ENCODE measurements around the gene ATP2B3.

ATP2B3 gene

DNA sequence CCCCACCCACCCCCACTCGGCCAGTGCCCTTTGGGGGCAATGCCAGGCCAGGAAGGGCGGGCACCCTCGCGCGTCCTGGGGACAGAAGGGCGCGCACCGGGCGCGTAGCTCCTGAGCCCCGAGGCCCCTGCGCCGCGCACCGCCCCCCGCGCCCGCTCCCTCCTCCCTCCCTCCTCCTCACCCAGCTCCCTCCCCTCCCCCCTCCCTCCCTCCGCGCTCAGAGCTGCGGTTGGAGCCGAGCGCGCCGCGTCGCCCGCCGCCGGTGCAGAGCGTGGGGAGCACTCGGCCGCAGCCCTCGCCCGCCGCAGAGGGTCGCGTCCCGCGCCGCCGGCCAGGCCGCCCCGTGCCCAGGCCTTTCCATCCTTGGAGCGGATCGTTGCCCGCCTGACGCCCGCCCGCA is at the start of gene ATP2B3:
Gene ATP2B3, plus strand, starts transcription at position 220 of the 400 bp plus-strand sequence. CDS start 18,606 bp downstream, outside the sequence.
- DNase-seq (ENCODE audit: low read depth, low spot score): no peak

DNA sequence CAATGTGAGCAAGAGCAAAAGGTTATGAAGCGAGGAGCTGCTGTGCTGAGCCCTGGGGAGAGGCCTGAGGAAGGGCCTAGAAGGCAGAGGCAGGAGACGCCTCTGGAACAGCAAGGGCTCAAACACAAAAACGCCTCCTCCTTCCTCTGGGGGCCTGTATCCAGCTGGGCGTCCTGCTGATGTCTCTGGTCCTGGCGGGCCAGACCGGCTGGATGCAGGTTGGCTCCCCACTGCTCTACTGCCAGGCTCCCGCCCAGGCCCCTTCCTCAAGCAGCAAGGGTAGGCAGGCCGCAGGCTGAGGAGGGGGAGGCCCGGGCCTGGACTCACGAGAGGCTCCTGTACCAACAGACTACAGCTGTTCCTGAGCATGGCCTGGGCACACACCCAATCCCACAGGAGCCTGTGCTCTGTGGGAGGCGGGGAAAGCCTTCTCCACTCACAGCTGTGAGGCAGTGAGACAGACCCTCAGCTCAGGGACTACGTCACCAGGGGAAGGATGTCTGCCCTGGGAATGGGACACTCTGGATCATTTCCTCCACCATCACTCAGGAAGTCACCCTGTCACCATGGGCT is 49.3 kb upstream of the ATP2B3 start:
- no peak for DNase-seq (ENCODE audit: low read depth, low spot score)

DNA sequence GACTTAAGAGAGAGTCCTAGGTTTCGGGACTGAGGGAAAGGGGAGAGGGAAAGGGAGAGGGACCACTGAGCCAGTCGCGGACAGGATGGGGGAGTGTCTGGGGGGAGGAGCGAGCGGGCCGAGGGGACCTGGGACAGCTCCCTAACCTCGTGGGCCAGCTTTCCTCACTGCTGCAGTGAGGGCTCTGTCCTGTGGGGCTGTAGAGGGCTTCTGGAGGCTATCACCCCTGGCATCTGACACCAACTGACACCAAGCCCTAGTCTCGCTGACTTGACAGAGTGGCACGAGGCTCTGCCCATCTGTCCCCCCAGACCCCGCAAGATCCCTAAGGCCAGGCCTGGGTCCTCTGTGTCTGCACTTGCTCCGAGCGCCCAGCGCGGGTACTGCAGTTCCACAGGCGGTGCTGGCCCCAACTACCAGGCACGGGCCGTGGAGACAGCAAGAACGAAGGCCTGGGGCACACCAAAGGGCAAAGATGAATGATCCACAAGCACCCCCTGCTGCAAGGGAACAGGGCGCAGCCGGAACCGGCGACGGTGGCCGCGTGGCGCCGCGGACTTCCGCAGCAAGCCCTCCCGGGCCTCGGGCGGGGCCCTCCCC is 47.5 kb upstream of the ATP2B3 start:
- DNase-seq (ENCODE audit: low read depth, low spot score): no peak

DNA sequence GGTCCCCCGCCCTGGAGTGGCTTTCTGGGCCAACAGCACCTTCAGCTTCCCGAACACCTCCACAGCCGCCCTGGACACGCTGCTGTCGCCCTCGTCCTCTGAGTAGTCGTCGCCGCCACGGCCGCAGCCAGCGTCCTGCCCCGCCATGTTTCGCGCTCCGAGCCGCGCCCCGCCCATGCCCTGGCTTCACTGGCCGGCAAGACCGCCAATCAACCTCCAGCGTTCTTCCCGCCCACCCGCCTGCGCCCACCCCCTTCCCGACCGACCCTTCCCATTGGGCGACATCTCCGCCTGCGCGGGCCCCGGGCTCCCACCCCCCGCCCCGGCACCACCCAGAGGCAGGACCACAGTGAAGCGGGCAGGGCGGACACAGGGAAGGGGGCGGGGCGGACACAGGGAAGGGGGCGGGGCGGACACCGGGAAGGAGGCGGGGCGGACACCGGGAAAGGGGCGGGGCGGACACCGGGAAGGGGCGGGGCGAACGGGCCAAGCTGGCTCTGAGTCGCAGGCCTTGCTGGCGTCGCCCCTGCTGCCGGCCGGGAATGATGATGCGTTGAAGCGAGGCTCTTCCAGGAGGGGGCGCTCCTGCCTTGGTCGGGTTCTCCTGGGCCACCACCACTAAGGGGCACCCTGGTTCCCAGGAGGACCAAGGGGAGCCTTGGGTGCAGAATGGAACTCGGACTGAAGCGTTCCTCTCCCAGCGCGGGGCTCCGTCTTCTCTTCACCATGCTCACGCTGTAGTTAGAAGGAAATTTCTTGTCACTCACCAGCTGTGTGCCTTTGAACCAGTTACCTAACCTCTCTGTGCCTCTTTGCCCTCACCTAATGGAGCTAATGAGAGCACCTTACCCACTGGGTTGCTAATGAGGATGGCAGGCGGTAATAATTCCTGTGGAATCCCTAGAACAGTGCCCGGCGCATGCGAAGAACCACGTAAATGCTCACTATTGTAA is 46.8 kb upstream of the ATP2B3 start, which contains the start of gene HAUS7:
Gene HAUS7, minus strand, starts transcription at position 166 of the 953 bp plus-strand sequence. Its CDS starts 19 bp downstream, at position 147.
- DNase-seq (ENCODE audit: low read depth, low spot score): peak; percentile 74

DNA sequence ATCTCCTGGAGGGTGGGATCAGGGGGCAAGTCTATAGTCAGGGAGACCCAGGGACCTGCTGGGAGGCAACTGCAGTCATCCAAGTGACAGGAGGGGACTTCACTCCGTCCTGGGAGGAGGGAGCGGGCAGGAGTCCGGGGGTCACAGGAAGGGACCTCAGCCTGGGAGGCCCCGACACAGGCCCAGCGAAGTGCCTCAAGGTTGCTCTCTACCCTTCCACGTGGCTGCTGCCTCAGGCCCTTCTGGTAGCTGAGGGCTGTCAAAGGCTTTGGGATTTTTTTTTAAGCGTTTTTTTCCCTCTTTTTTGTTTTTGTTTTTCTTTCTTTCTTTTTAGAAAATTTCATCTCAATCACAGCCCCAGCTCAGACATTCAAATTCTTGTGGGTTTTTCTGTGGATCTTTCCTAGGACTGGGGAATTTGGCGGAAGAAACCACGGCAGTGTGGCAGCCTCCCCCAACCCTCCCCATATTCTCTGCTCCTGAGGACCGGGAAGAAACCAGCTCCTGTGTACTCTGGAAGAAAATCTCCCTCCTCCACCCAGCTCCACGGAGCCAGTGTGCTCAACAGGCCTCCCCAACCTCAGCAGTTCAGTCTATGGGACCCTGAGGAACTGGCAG is 45.7 kb upstream of the ATP2B3 start:
- DNase-seq (ENCODE audit: low read depth, low spot score): no peak

DNA sequence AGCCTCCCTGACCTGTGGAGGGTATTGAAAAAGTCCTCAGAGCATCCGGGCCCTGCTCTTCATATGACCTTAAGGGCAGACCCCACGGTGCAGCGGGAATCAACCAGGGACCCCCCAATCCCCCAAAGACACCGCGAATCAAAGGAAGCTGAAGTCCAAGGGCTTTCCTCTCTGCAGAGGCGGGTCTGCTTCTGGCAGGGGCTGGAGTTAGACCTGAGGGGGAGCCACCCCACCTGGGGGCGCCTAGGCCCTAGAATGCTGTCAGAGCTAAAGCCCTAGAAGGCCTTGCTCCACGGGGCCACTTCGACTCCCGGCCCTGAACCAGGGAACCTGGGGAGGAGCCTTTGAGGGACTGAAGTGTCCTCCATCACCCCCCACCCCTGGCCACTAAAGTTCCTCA is 44.3 kb upstream of the ATP2B3 start:
- DNase-seq (ENCODE audit: low read depth, low spot score): no peak

DNA sequence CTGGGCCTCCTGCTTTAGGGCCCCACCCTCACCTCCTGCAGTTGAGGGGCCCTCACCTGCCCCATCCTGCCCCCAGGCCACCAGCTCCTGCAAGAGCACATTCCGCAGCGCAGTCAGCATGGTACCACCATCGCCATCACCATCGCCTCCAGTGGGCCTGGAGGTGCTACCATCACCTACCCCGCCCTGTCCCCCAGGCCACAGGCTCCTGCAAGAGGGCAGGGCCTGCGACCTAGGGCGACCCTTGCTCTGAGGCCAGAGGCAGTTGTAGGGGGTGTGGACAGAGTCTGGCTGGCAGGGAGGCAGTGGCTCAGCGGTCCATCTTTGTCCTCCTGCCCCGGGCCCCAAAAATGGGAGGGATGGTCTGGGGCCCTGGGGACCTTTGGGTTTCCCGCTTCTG is 43.2 kb upstream of the ATP2B3 start:
- DNase-seq (ENCODE audit: low read depth, low spot score): no peak

DNA sequence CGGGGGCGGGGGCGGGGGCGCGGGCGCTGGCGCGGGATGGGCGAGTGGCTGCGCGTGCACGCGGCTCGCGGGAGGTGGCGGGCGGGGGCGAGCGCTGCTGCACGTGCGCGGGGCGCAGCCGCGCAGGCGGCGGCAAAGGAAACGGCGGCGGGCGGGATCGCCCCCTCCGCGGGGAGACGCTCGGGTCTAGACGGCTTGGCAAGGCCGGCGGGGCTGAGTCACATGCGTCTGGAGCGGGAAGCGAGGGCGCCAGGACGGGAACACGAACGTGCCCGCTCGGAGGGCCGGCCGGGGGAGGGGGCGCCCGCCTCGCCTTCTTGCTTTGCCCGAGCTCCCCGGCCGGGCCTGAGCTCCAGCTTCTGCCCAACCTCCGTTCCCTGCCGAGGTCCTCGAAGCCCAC is 42.7 kb upstream of the ATP2B3 start:
- DNase-seq (ENCODE audit: low read depth, low spot score): no peak

DNA sequence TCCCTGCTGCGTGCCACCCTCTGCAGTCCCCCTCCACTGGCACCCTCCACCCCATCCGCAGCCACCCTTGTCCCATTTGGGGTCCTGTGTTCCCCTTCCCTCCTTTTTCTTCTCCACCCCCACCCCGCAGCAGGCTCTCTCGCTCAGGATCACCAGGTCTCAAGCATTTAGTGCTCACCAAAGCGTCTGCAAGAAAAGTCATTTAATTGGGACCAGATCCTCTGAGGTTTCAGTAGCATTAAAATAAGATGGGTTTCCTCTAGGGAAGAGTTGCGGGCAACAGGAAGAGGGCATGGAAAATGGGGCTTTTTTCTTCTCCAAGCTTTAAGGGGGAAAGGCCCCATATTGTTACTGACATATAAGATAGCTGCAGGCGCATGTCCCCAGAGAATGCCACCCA is 42.2 kb upstream of the ATP2B3 start:
- DNase-seq (ENCODE audit: low read depth, low spot score): no peak

DNA sequence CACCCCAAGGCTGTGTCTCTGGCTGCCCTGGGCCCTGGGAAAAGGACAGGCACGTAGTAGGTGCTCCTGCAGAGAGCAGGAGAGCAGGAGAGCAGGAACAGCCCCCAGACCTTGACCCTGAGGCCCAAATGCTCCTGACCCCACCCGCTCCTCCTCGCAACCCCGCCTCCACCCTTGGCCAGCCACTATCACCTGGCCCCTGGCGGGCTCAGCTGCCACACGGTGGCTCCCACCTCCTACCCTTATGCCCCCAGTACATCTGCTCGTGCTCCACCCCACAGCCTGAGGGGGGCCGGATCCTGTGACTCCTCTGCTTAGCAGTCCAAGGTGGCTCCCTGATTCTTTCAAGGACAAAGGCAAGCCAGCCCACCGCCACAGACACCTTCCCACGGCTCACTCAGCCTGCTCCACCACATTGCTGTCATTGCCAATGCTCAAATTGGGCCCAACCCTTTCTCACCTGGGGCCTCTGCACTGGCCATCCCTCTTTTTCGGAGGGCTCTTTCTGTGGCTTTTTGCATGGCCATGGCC is 41.6 kb upstream of the ATP2B3 start:
- no peak for DNase-seq (ENCODE audit: low read depth, low spot score)

DNA sequence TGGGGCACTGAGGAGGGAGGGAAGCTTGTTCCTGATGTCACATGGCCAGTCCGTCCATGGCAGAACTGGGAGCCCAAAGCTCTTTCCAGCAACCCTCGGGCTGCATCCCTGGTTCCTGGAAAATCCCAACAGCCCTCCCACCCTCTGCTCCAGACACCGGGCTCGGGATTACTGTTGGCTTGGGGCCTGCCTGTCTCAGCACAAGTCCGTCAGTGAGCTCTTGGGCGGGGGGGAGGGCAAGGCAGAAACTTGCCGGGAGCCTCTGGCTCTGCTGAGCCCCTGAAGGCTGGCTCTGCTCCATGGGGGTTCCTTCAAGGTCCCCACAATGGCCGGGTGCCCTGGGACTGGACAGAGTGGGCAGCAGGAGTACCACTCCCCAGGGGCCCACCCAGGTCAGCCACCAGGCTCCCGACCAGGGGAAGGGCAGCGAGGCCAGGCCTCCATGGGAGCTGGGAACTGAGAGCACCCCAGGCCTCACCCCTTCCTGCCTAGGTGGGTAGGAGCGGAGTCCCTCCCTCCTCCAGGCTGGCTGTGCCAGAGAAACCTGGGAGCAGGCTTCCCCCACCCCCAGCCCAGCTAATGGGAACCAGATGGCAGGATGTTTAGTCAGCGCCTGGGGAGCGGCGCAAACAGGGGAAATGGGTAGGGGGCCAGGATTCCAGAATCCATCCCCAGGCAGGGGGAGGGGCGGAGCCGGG is 40.6 kb upstream of the ATP2B3 start:
- DNase-seq (ENCODE audit: low read depth, low spot score): no peak

DNA sequence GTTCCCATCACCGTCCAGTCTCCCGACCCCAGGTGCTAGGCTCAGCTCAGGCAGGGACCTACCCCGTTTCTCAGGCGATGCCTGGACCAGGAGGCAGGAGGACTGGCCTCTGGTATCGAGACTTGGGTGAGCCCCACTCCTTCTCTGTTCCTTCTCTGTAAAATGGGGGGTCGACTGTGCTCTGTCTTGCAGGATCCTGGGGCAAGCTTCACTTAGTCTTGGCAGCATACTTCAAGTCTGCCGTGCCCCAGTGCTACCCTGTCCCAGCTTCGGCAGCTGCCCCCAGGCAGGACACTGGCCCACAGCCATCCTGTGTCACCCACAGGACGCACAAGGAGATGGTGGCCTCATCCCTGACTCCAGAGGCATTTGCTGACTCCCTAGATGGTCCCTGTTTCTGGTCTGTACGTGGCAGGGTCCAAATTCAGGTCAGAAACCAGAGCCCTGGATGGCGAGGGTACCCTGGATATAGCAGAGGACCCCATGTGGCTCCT is 40.0 kb upstream of the ATP2B3 start:
- no peak for DNase-seq (ENCODE audit: low read depth, low spot score)

DNA sequence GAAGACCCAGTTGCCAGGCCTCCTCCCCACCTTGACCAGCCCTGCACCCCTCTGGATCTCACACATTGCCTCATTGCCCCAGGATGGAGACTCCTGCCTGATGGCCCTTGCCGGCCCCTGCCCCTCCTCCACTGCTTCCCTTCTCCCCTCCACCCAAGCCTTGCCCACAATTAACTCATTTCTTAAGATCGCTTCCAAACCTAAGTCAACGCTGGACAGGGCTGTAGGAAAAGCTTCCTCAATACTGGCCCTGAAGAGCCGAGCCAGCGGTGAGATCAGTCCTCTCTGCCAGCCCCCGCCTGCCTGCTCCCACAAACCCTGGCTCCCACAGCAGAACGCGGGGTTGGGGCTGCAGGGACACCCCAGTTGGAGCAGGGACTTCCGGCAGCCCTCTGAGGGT is 39.5 kb upstream of the ATP2B3 start:
- no peak for DNase-seq (ENCODE audit: low read depth, low spot score)

DNA sequence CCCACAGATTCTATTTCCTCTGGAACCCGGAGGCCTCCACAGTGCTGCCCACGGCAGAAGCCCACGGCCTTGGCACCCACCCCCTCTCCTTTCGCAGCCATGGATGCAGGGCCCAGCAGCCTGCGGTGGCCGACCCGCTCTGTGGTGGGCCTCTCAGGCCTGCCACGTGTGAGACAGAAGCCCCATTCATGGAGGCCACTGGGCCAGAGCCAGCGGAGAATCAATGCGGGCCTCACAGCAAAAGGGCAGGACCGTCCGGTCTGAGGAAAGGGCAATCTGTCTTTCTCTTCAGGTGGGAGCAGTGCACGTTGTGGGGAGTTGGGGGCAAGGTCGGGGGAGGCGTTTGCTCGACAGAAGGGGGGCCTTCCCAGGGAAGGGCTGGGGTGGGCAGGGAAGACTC is 38.7 kb upstream of the ATP2B3 start:
- no peak for DNase-seq (ENCODE audit: low read depth, low spot score)

DNA sequence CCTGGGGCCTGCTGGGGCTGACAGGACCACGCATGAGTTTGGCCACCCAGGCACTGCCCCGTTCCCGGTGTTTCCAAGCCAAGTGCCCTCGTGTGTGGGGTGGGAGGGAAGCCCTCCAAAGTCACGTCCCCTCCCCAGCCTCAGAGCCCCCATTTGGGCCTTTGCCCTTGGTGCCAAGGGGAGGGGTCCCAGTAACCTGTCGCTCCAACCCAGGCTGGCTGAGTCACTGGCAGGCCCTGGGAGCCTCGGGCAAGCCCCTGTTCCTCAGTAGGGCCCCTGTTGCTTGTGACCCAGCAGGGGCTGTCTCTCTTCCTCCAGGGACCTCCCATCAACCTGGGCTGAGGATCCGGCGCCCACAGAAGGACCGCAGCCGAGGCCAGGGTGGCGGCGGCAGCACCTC is 36.4 kb upstream of the ATP2B3 start:
- DNase-seq (ENCODE audit: low read depth, low spot score): no peak

DNA sequence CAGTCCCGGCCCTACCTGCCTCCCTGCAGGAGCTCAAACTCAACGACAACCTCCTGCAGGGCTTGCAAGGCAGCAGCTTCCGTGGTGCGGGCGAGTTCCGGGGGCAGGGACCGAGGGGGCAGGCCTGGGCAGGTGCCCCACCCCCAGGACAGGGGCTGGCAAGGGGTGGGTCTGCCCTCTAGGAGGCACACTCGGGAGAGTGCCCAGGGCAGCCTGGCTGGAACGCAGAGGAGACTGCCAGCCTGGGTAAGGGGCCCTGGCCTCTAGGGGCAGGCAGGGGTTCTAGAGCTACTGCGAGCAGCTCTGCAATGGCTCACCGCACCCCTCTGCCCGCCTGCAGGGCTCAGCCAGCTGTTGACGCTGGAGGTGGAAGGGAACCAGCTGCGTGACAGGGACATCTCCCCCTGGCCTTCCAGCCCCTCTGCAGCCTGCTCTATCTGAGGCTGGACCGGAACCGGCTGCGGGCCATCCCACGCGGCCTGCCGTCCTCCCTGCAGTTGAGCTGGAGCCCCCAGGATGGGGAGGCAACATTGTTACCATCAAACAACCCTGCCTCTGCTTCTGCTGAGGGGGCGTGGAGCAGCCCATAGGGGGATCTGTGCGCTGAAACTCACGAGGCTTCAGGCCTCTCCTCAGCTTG is 34.9 kb upstream of the ATP2B3 start:
- no peak for DNase-seq (ENCODE audit: low read depth, low spot score)

DNA sequence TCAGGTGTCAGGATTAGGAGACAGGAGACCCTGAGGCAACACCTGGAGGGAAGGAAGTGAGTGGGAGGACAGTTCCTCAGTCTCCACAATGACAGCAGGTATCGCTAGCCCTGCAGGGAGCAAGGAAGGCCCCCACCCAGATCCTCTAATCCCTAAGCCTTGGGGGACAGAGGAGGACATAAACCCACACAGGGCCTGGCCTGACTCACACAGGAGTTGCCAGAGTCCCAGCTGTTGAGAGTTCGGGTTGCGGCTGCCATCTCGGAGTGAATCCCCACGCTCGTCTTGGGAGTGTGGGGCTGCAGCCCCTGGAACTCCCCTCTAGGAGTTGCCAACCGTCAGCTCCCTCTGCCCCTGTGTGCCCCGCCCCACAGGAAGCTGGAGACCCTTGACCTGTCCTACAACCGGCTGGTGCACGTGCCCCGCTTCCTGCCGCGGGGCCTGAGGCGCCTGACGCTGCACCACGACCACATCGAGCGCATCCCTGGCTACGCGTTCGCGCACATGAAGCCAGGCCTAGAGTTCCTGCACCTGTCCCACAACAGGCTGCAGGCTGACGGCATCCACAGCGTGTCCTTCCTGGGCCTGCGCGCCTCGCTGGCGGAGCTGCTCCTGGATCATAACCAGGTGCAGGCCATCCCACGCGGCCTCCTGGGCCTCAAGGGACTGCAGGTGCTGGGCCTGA is 31.9 kb upstream of the ATP2B3 start:
- DNase-seq (ENCODE audit: low read depth, low spot score): no peak

DNA sequence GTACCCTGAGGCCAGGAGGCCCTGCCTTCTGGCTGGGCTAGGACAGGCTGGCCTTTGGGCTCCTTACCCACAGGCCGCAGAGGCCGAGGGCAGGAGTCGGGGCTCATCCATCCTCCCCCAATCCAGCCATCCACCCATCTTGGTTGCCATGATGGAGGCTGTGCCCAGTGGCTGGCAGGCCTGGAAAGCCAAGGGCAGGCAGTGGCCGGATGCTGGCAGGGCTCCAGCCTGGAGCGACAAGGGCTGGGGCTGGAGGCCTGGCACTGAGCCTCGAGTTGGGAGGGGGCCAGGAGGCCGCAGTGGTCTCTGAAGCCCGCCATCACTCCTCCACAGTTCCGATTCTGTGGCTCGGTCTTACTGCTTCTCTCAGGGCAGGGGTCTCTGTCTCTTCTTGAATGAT is 31.3 kb upstream of the ATP2B3 start:
- no peak for DNase-seq (ENCODE audit: low read depth, low spot score)

DNA sequence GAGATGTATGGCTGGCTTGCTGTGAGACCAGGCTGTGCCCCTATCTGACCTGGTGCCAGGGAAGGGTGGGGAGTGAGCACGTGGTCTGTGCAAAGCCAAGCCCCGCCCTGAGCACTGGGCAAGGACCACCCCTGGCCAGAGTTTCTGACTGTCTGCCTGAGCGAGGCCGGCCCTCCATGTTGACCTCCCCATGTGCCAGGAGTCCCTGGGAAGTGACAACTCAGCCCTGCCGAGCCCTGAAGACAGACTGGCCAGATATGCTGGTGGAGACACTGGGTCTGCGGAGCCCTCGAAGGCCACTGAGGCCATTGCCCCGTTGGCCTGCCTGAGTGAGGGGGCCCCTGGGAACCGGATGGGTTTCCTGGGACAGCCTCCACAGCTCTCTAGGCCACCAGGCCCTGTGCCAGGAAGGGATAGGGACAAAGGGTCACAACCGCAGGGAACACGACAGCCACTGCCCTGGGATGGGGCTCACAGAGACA is 29.8 kb upstream of the ATP2B3 start:
- DNase-seq (ENCODE audit: low read depth, low spot score): no peak
